Mesenteric fat pad (tissue), 1 donor: ENCODE data around the gene YWHAG. TPM values are rescaled to one million over a fixed set of nuclear protein-coding genes. Genes with fewer than 3 reads are reported as not detected.

Experiments
- total RNA-seq: library from RNA; stranded (reverse); fragmentation: NEBNext Ultra II Directional; extraction: Animal tissue kit (Norgen Biotek cat#: 25700); gene quantifications from one replicate; pipeline ENCODE4 v1.2.1, GENCODE V29; 2021
- donor health status: DM: yes; HTN: yes; CAD: no.

The YWHAG gene
- total RNA-seq, 1 donor from 2014 or later = 297 TPM

Other genes with a start within 250 kb of the YWHAG start
- gene SRRM3, start 157.1 kb downstream of the YWHAG start, total RNA-seq = 4.8 TPM
- 813 TPM for gene HSPB1, start 56.3 kb downstream of the YWHAG start, total RNA-seq
- gene SSC4D, start 50.7 kb upstream of the YWHAG start, total RNA-seq = 3.7 TPM
- gene ZP3, start 66.0 kb upstream of the YWHAG start, total RNA-seq = 0.87 TPM
- gene DTX2, start 102.7 kb upstream of the YWHAG start, total RNA-seq = 35.0 TPM
- 1.9 TPM for gene UPK3B, start 151.6 kb upstream of the YWHAG start, total RNA-seq
- not detected for gene SPDYE16, start 184.3 kb upstream of the YWHAG start, total RNA-seq